ACC112 (cell line): Measurements from ENCODE around the gene DOCK2.

Experiments
- H2AFZ ChIP-seq: fragments of 200-600 bp; sonication (generic); one replicate; pipeline ENCODE4 v1.6.0; 2017; ENCODE audit warnings: antibody characterized with exemption, low read length; ENCODE audit not compliant: unreplicated experiment
- H3K27ac ChIP-seq: fragments of 200-600 bp; sonication (generic); 2 replicates; pipeline ENCODE4 v1.5.1; 2014; ENCODE audit warnings: low read depth, mild to moderate bottlenecking, antibody characterized with exemption, low read length, moderate library complexity
- H3K27me3 ChIP-seq: fragments of 200-600 bp; sonication (generic); 2 replicates; pipeline ENCODE4 v1.6.1; 2014; ENCODE audit warnings: mild to moderate bottlenecking, antibody characterized with exemption, low read length, moderate library complexity, mixed read lengths; ENCODE audit not compliant: insufficient read depth
- H3K36me3 ChIP-seq: fragments of 200-600 bp; sonication (generic); 2 replicates; pipeline ENCODE4 v1.6.1; 2016; ENCODE audit warnings: mild to moderate bottlenecking, antibody characterized with exemption, low read length, moderate library complexity, mixed read lengths; ENCODE audit not compliant: insufficient read depth
- H3K4me1 ChIP-seq: fragments of 200-600 bp; sonication (generic); one replicate; pipeline ENCODE4 v1.6.1; 2016; ENCODE audit warnings: low read length, mixed read lengths; ENCODE audit not compliant: insufficient read depth, unreplicated experiment, control insufficient read depth
- H3K4me3 ChIP-seq: fragments of 200-600 bp; sonication (generic); 2 replicates; pipeline ENCODE4 v1.5.1; 2014; ENCODE audit warnings: mild to moderate bottlenecking, low read depth, low read length
- H3K79me2 ChIP-seq: fragments of 200-600 bp; sonication (generic); one replicate; pipeline ENCODE4 v1.6.0; 2016; ENCODE audit warnings: low read length; ENCODE audit not compliant: control insufficient read depth, unreplicated experiment, insufficient read depth

DOCK2 gene

DNA sequence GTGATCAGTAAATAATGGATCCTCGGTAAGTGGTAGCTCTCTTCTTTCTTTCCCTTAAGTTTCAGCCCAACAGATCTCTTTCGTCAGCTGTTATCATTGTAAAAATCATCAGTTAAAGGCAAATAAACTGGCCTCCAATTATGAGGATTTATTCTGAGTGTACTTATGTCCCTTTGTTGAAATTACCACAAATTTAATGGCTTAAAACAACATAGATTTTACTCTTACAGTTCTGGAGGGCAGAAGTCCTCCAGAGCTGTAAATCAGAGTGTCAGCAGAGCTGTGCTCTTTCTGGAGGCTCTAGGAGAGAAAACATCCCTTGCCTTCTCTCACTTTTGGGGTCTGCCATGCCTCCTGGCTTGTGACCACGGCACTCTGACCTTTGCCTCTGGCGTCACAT is 238.7 kb downstream of the DOCK2 start:
- H3K4me3 ChIP-seq, result no peak overlapping the region
- H2AFZ ChIP-seq, result no peak overlapping the region
- no peaks in the 10 kb centered on the region for H3K79me2 ChIP-seq
- 0 out of 2 replicates have a peak, but pooled peaks cover 5% of the 10 kb centered on the region for H3K36me3 ChIP-seq
- peaks cover 17% of the 10 kb centered on the region for H3K4me1 ChIP-seq
- H3K27ac ChIP-seq, result no peak overlapping the region
- no peaks in the 10 kb centered on the region for H3K27me3 ChIP-seq

GRCh38 chr5:169876386-169876785 is 239.3 kb downstream of the DOCK2 start:
- H3K4me3 ChIP-seq, result no peak overlapping the region
- no peaks in the 10 kb centered on the region for H3K27me3 ChIP-seq
- H3K79me2 ChIP-seq, result no peaks in the 10 kb centered on the region
- H2AFZ ChIP-seq, result no peak overlapping the region
- H3K27ac ChIP-seq, result no peak overlapping the region
- peaks cover 5% of the 10 kb centered on the region; the same call in 1 of the 2 replicates for H3K36me3 ChIP-seq
- H3K4me1 ChIP-seq, result peaks cover 17% of the 10 kb centered on the region

- no peaks in the 10 kb centered on the region for H3K79me2 ChIP-seq
- H3K4me3 ChIP-seq, result no peak overlapping the region
- H3K27ac ChIP-seq, result no peak overlapping the region
- peaks cover 15% of the 10 kb centered on the region for H3K4me1 ChIP-seq
- H2AFZ ChIP-seq, result no peak overlapping the region
- H3K27me3 ChIP-seq, result no peaks in the 10 kb centered on the region
- peaks cover 15% of the 10 kb centered on the region; the same call in 1 of the 2 replicates for H3K36me3 ChIP-seq
These were observed 243.1 kb downstream of the DOCK2 start for GRCh38 chr5:169880012-169880663.

DNA sequence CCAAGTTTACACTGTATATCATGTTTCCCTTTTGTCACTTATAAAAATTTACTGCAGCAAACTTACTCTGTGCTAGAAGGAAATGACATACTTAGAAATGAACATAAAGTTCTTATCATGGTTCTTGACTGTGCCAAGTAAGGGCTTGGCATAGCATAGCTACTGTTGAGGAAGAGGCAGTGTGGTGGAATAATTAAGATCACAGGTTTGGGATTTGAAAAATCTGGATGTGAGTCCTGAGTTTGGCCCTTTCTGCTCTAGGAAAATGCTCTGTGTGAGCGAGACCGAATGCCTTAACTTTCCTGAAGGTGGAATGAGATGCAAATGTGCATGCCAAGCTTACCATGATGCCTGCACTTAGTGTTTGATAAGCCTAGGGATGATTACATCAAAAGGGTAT is 243.7 kb downstream of the DOCK2 start:
- Histone ChIP-seq H3K36me3 (peaks cover 15% of the 10 kb centered on the region; the same call in 1 of the 2 replicates), H3K27me3 (no peaks in the 10 kb centered on the region), H3K27ac (no peak overlapping the region), H2AFZ (no peak overlapping the region), H3K4me3 (no peak overlapping the region), H3K4me1 (peaks cover 10% of the 10 kb centered on the region), H3K79me2 (no peaks in the 10 kb centered on the region)

GRCh38 chr5:169881702-169882303 is 244.7 kb downstream of the DOCK2 start:
- H3K27me3 ChIP-seq, result no peaks in the 10 kb centered on the region
- H3K4me1 ChIP-seq, result peaks cover 2% of the 10 kb centered on the region
- no peaks in the 10 kb centered on the region for H3K79me2 ChIP-seq
- no peak overlapping the region for H3K27ac ChIP-seq
- H3K36me3 ChIP-seq, result peaks cover 15% of the 10 kb centered on the region; the same call in 1 of the 2 replicates
- H2AFZ ChIP-seq, result no peak overlapping the region
- H3K4me3 ChIP-seq, result no peak overlapping the region

- Histone ChIP-seq H3K79me2 (no peaks in the 10 kb centered on the region), H3K4me3 (no peak overlapping the region), H2AFZ (no peak overlapping the region), H3K27me3 (no peaks in the 10 kb centered on the region), H3K36me3 (peaks cover 10% of the 10 kb centered on the region; the same call in 1 of the 2 replicates), H3K4me1 (no peaks in the 10 kb centered on the region), H3K27ac (no peak overlapping the region)
These were observed 249.0 kb downstream of the DOCK2 start for GRCh38 chr5:169886033-169886432.

DNA sequence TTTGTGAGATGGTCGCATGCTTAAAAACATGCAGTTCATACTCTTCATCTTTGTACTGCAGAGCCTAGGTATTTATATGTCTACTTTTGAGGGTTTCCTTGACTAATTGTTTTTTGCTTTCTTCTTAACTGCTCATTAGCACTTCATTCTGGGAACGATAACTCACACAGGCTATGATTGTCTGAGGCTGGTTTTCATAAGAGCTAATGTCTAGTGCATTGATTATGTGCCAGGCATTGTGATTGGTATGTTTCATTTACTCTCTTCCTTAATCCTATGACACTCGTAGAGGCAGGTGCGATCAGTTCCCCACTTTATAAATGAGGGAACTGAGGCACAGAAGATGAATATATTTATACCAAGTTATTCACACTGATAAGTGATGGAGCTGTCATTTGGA is 249.6 kb downstream of the DOCK2 start:
- no peak overlapping the region for H2AFZ ChIP-seq
- no peak overlapping the region for H3K27ac ChIP-seq
- H3K4me3 ChIP-seq, result no peak overlapping the region
- no peaks in the 10 kb centered on the region for H3K27me3 ChIP-seq
- H3K36me3 ChIP-seq, result peaks cover 10% of the 10 kb centered on the region; the same call in 1 of the 2 replicates
- no peaks in the 10 kb centered on the region for H3K79me2 ChIP-seq
- no peaks in the 10 kb centered on the region for H3K4me1 ChIP-seq

DNA sequence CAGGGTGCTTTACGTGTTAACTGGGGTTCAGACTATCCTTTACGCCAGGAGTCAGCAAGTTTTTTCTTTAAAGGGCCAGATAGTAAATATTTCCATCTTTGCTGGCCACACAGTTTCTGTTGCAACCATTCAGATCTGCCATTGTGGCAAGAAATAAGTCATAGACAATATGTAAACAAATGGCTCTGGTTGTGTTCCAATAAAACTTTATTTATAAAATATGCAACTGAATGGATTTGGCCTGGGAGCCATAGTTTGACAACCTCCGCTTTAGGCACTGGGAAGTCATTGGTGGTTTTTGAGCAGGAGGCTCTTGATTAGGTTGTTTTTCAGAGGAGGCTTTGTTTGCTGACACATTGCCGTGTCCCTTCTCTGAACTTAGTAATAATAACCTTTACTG is 252.5 kb downstream of the DOCK2 start:
- Histone ChIP-seq H3K4me3 (no peak overlapping the region), H3K27ac (no peak overlapping the region), H3K4me1 (peaks cover 14% of the 10 kb centered on the region), H2AFZ (no peak overlapping the region), H3K79me2 (no peaks in the 10 kb centered on the region), H3K36me3 (no peaks in the 10 kb centered on the region), H3K27me3 (no peaks in the 10 kb centered on the region)

- H3K27ac ChIP-seq, result no peak overlapping the region
- peaks cover 14% of the 10 kb centered on the region for H3K4me1 ChIP-seq
- H3K27me3 ChIP-seq, result no peaks in the 10 kb centered on the region
- H3K36me3 ChIP-seq, result no peaks in the 10 kb centered on the region
- H3K4me3 ChIP-seq, result no peak overlapping the region
- no peak overlapping the region for H2AFZ ChIP-seq
- no peaks in the 10 kb centered on the region for H3K79me2 ChIP-seq
These were observed 255.9 kb downstream of the DOCK2 start for GRCh38 chr5:169893010-169893409.

- Histone ChIP-seq H3K4me3 (no peak overlapping the region), H3K79me2 (no peaks in the 10 kb centered on the region), H2AFZ (no peak overlapping the region), H3K4me1 (peaks cover 14% of the 10 kb centered on the region), H3K36me3 (no peaks in the 10 kb centered on the region), H3K27me3 (no peaks in the 10 kb centered on the region), H3K27ac (peak overlapping the region; percentile 20; the same call in 1 of the 2 replicates)
These were observed 256.5 kb downstream of the DOCK2 start for GRCh38 chr5:169893571-169893970.

DNA sequence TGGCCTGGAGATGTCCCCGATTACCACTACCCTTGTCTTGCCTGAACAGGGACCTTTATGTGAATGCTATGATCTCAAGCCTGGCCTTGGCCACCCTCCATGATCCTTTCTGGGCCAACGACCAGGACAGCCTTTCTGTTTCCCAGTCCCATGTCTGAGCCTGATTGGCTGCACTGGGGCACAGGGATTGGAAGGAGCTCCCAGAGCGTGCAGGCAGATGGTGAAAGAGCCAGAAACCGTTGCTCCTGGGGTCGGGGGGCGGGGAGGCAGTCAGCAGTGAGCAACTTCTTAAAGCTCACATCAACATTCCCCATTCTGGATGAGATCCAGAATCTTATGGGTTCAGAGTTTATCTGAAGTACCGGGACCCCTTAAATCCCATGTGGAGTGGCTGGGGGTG is 258.9 kb downstream of the DOCK2 start:
- no peak overlapping the region for H2AFZ ChIP-seq
- no peak overlapping the region for H3K4me3 ChIP-seq
- no peaks in the 10 kb centered on the region for H3K79me2 ChIP-seq
- no peaks in the 10 kb centered on the region for H3K36me3 ChIP-seq
- H3K27me3 ChIP-seq, result no peaks in the 10 kb centered on the region
- no peak overlapping the region for H3K27ac ChIP-seq
- peaks cover 14% of the 10 kb centered on the region for H3K4me1 ChIP-seq
